Activated CD4-positive, alpha-beta memory T cell treated with anti-CD3 and anti-CD28 coated beads for 36 hours (primary cell): ENCODE measurements around the gene ZFYVE19. TPM values are rescaled to one million over a fixed set of nuclear protein-coding genes. Genes with fewer than 3 reads are reported as not detected.
A peak's percentile ranks its signal among the peaks of the same experiment; 100 is the strongest.

ENCODE experiments used
- CTCF ChIA-PET: fragments of 350-600 bp; sonication (Branson Sonifier 250); formaldehyde crosslinking; loops from one replicate; lab custom pipeline; 2021; ENCODE audit warnings: antibody characterized with exemption, inconsistent platforms; lab: Charles Lee
- POLR2A ChIA-PET: fragments of 350-600 bp; sonication (Branson Sonifier 250); formaldehyde crosslinking; loops from one replicate; lab custom pipeline; 2021; ENCODE audit warnings: antibody characterized with exemption; lab: Charles Lee
- DNase-seq: peaks from one replicate; pipeline ENCODE4 v3.0.0-alpha.2; 2020
- H3K27ac Mint-ChIP-seq: one replicate; pipeline ENCODE4 v1.8.0; 2021; ENCODE audit warnings: mixed read lengths
- H3K27me3 Mint-ChIP-seq: one replicate; pipeline ENCODE4 v1.8.0; 2021; ENCODE audit warnings: mixed read lengths
- H3K36me3 Mint-ChIP-seq: one replicate; pipeline ENCODE4 v1.8.0; 2021; ENCODE audit warnings: mixed read lengths
- H3K4me1 Mint-ChIP-seq: one replicate; pipeline ENCODE4 v1.8.0; 2021; ENCODE audit warnings: low read depth, mixed read lengths
- H3K4me3 Mint-ChIP-seq: one replicate; pipeline ENCODE4 v1.8.0; 2021; ENCODE audit warnings: mild to moderate bottlenecking, mixed read lengths
- H3K9me3 Mint-ChIP-seq: one replicate; pipeline ENCODE4 v1.8.0; 2021; ENCODE audit warnings: mixed read lengths
- intact Hi-C: fragments of 100-400 bp; cut with micrococcal nuclease; formaldehyde crosslinking; loops from one replicate; pipeline ENCODE4 v1.15.1; 2023
- total RNA-seq, 2 experiments: library from RNA; stranded (reverse); gene quantifications; one replicate each; pipeline ENCODE4 v1.2.3, GENCODE V29; 2021

ZFYVE19 gene
- total RNA-seq, result 10 to 100 TPM; 22.8 to 26.1 TPM

GRCh38 chr15:40807028-40807887 is at the start of gene ZFYVE19, which contains the start of gene DNAJC17:
Gene ZFYVE19, plus strand, starts transcription at chr15:40807089. Its CDS starts 501 bp downstream, at chr15:40807590.
Gene DNAJC17, minus strand, starts transcription at chr15:40807473. Its CDS starts 27 bp downstream, at chr15:40807446.
- CTCF ChIA-PET, result interaction anchor here (1.1 to 3.5 kb wide), 6 partner anchors 15 to 365 kb away, joined by 3 to 21 read pairs (median 9); partner anchors contain the start of gene VPS18

DNA sequence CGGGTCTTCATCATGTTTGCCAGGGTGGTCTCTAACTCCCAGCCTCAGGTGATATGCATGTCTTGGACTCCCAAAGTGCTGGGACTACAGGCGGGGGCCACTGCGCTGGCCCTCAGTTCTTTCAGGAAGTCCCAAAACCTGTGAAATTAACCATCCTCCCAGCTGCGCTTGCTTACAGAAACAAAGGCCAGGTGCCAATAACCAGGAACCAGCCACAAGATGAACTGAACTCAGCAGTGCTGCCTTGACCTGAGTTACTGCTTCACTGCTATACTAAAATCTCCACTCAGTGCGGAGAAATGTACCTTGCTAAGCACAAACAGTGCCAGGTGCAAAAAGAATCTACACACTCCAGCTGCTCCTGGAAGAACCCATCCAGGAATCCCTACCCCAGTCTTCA is 46.9 kb upstream of the ZFYVE19 start:
- ChIA-PET POLR2A (no interaction called here), CTCF (no interaction called here)
- Mint-ChIP-seq H3K27me3 (no peaks in the 10 kb centered on the region), H3K4me3 (no peak overlapping the region), H3K9me3 (no peaks in the 10 kb centered on the region), H3K27ac (no peak overlapping the region), H3K36me3 (no peaks in the 10 kb centered on the region), H3K4me1 (peaks cover 16% of the 10 kb centered on the region)
- DNase-seq, result no peak
- intact Hi-C loops, result loop anchor here (10.0 kb wide), 1 partner anchor 85 kb away; the partner anchor contains the start of gene SPINT1

More at GRCh38 chr15:40807028-40807887, at the start of gene ZFYVE19, which contains the start of gene DNAJC17:
- peaks cover 17% of the 10 kb centered on the region for H3K36me3 Mint-ChIP-seq
- POLR2A ChIA-PET, result interaction anchor here (0.9 to 1.5 kb wide), 4 partner anchors 14 to 113 kb away, joined by 3 to 5 read pairs (median 4); partner anchors contain the start of gene SPINT1
- peak within 1 kb of the TSS; percentile 98 for H3K27ac Mint-ChIP-seq
- H3K9me3 Mint-ChIP-seq, result no peaks in the 10 kb centered on the region
- intact Hi-C loops, result loop anchor here (1.0 to 5.0 kb wide), 13 partner anchors 9 to 476 kb away; partner anchors contain the start of genes CCDC32, INO80, KNL1 and RMDN3
- no peaks in the 10 kb centered on the region for H3K27me3 Mint-ChIP-seq
- H3K4me3 Mint-ChIP-seq, result peak within 1 kb of the TSS; percentile 97
- peaks cover 21% of the 10 kb centered on the region for H3K4me1 Mint-ChIP-seq
- peak; percentile 97 for DNase-seq

DNA sequence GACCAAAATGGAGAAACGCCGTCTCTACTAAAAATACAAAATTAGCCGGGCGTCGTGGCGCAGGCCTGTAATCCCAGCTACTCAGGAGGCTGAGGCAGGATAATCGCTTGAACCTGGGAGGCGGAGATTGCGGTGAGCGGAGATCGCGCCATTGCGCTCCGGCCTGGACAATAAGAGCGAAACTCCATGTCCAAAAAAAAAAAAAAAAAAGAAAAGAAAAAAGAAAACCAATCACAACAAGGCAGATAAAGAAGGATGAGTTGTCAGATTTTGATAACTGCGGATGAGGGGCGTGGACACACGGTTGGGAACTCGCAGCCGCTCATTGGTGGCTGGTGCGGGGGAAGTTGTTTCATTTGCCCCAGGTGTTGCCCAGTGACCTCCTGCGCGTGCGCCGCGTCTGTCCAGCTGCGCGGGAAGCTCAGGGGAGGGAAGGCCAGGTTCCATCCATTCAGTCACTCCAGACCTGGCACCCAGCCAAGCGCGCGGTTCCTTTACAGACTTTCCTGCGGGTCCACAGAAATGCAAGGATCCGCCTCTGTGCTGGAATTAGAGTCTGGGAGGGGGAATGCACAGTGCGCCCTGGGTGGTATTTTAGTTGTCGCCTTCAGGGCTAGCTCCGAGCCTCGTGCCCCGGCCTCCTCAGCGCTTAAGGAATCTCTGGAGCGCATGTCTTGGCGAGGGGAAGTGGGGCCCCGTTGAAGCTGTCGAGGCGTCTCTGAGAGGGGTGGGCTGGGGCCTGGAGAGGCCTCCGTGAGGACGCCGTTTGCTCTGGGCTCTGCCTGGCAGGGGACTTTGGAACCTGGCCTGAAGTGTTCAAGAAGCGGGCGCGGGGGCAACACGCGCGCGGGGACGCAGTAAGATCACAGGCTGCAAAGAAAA is 43.7 kb upstream of the ZFYVE19 start:
- no peaks in the 10 kb centered on the region for H3K27me3 Mint-ChIP-seq
- ChIA-PET CTCF (interaction anchor here (0.7 to 6.0 kb wide), 5 partner anchors 13 to 131 kb away, joined by 3 to 47 read pairs (median 4); partner anchors contain the start of gene VPS18), POLR2A (interaction anchor here (0.6 to 3.5 kb wide), 5 partner anchors 13 to 131 kb away, joined by 3 to 18 read pairs (median 3); partner anchors contain the start of gene RAD51)
- intact Hi-C loops, result loop anchor here (10.0 kb wide), 1 partner anchor 82 kb away; the partner anchor contains the start of gene SPINT1
- H3K9me3 Mint-ChIP-seq, result no peaks in the 10 kb centered on the region
- H3K4me1 Mint-ChIP-seq, result peaks cover 26% of the 10 kb centered on the region
- peak overlapping the region; percentile 79 for H3K27ac Mint-ChIP-seq
- peaks cover under 1% of the 10 kb centered on the region for H3K36me3 Mint-ChIP-seq
- peak overlapping the region; percentile 63 for H3K4me3 Mint-ChIP-seq
- DNase-seq, result peak; percentile 70

GRCh38 chr15:40763801-40764628 is 42.9 kb upstream of the ZFYVE19 start, which contains the start of gene GCHFR:
Gene GCHFR, plus strand, starts transcription at chr15:40764068. Its CDS starts 113 bp downstream, at chr15:40764181.
- CTCF ChIA-PET, result interaction anchor here (0.9 to 6.0 kb wide), 4 partner anchors 20 to 130 kb away, joined by 3 to 47 read pairs (median 6); partner anchors contain the start of gene VPS18
- DNase-seq, result peak; percentile 82
- Mint-ChIP-seq H3K27me3 (no peaks in the 10 kb centered on the region), H3K9me3 (no peaks in the 10 kb centered on the region), H3K4me3 (peak within 1 kb of the TSS; percentile 63), H3K36me3 (peaks cover 2% of the 10 kb centered on the region), H3K27ac (peak within 1 kb of the TSS; percentile 79), H3K4me1 (peaks cover 30% of the 10 kb centered on the region)
- POLR2A ChIA-PET, result interaction anchor here (0.9 to 3.5 kb wide), 6 partner anchors 10 to 130 kb away, joined by 3 to 18 read pairs (median 4); partner anchors contain the start of gene RAD51
- intact Hi-C loops, result loop anchor here (1.0 to 10.0 kb wide), 3 partner anchors 9 to 81 kb away; partner anchors contain the start of genes RMDN3 and SPINT1

DNA sequence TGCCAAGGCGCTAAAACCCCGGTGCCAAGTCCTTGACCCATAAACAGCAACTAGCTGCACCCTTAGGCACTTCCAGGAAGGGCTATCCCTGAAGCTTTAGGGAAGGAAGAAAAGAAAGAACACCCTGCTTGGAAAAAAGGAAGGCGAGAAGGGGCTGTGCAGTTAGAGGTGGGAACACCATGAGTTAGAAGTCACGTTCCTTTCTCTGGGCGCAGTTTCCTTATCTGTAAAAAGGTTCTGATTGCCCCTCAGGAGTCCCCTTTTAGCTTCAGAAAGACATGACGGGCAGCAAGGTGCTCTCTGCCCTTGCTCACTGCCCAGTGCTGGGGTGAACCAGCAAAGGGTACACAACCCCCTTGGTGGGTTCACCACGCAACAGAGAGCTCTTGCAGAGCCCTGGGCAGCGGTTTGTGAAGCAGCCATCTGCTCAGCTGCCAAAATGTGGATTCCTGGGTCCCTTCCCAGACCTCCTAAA is 42.2 kb upstream of the ZFYVE19 start:
- intact Hi-C loops, result loop anchor here (1.0 to 10.0 kb wide), 6 partner anchors 9 to 197 kb away; partner anchors contain the start of genes CCDC32, DNAJC17, RMDN3 and RPUSD2
- H3K27ac Mint-ChIP-seq, result peak overlapping the region; percentile 79
- ChIA-PET CTCF (interaction anchor here (0.9 to 6.0 kb wide), 2 partner anchors 20 to 29 kb away, joined by 3 to 47 read pairs; no protein-coding TSS in a partner anchor), POLR2A (interaction anchor here (1.0 to 3.5 kb wide), 3 partner anchors 10 to 69 kb away, joined by 3 to 18 read pairs (median 4); partner anchors contain the start of gene RAD51)
- H3K9me3 Mint-ChIP-seq, result no peaks in the 10 kb centered on the region
- peaks cover 37% of the 10 kb centered on the region for H3K4me1 Mint-ChIP-seq
- no peak for DNase-seq
- no peaks in the 10 kb centered on the region for H3K27me3 Mint-ChIP-seq
- H3K36me3 Mint-ChIP-seq, result peaks cover 2% of the 10 kb centered on the region
- H3K4me3 Mint-ChIP-seq, result peak overlapping the region; percentile 63

GRCh38 chr15:40766194-40766815 is 40.6 kb upstream of the ZFYVE19 start:
- peak overlapping the region; percentile 6 for H3K27ac Mint-ChIP-seq
- H3K9me3 Mint-ChIP-seq, result no peaks in the 10 kb centered on the region
- intact Hi-C loops, result loop anchor here (5.0 to 10.0 kb wide), 2 partner anchors 78 to 199 kb away; partner anchors contain the start of genes CCDC32, RPUSD2 and SPINT1
- peaks cover 43% of the 10 kb centered on the region for H3K4me1 Mint-ChIP-seq
- no peaks in the 10 kb centered on the region for H3K27me3 Mint-ChIP-seq
- no peak for DNase-seq
- ChIA-PET POLR2A (interaction anchor here (0.6 to 1.5 kb wide), 3 partner anchors 8 to 133 kb away, joined by 3 to 4 read pairs (median 3); partner anchors contain the start of gene RAD51), CTCF (interaction anchor here (1.2 to 6.0 kb wide), 3 partner anchors 18 to 92 kb away, joined by 3 to 47 read pairs (median 3); no protein-coding TSS in a partner anchor)
- no peak overlapping the region for H3K4me3 Mint-ChIP-seq
- peaks cover 2% of the 10 kb centered on the region for H3K36me3 Mint-ChIP-seq

GRCh38 chr15:40766906-40767837 is 39.7 kb upstream of the ZFYVE19 start:
- no peaks in the 10 kb centered on the region for H3K27me3 Mint-ChIP-seq
- peaks cover 2% of the 10 kb centered on the region for H3K36me3 Mint-ChIP-seq
- H3K9me3 Mint-ChIP-seq, result no peaks in the 10 kb centered on the region
- POLR2A ChIA-PET, result interaction anchor here (1.5 kb wide), 1 partner anchor 72 kb away, joined by 3 read pairs; the partner anchor contains the start of gene RAD51
- CTCF ChIA-PET, result interaction anchor here (1.2 to 6.0 kb wide), 3 partner anchors 18 to 91 kb away, joined by 3 to 47 read pairs (median 3); no protein-coding TSS in a partner anchor
- DNase-seq, result no peak
- H3K4me3 Mint-ChIP-seq, result no peak overlapping the region
- intact Hi-C loops, result loop anchor here (5.0 to 10.0 kb wide), 2 partner anchors 78 to 200 kb away; partner anchors contain the start of genes CCDC32, RPUSD2 and SPINT1
- no peak overlapping the region for H3K27ac Mint-ChIP-seq
- H3K4me1 Mint-ChIP-seq, result peaks cover 43% of the 10 kb centered on the region

DNA sequence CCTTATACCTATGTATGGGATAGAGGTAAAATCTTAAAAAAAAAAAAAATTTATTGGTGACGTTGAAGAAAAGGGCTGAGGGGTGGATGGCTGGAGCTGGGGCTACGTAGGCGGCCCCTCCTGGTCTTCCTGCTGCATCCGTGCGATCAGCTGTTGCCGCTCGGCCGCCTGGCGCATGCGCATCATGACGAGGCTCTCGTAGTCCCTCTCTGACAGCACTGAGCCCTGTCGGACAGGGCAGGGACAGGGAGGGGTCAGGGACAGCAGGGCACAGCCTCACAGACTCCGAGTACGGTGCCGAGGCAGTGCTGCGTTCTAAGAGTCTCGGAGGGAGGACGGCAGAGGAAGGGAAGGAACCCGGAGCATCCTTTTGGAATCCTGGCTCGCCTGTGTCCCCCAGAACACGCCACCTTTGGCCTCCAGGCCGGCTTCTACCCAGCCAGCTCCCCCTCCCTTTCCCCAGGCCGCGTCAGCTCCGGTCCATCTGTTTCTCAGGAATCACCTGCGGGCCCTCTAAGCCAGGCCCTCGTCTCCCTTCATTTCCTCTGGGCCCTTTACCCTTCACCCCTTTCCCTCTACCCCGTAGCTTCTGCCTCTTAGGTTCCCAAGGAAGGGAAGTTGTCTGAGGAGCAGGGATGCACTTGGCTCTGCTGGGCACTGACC is 38.9 kb upstream of the ZFYVE19 start:
- Mint-ChIP-seq H3K4me1 (peaks cover 41% of the 10 kb centered on the region), H3K4me3 (no peak overlapping the region), H3K27ac (no peak overlapping the region), H3K36me3 (peaks cover 2% of the 10 kb centered on the region), H3K27me3 (no peaks in the 10 kb centered on the region), H3K9me3 (no peaks in the 10 kb centered on the region)
- ChIA-PET CTCF (interaction anchor here (0.6 to 1.1 kb wide), 2 partner anchors 10 to 14 kb away, joined by 3 read pairs; no protein-coding TSS in a partner anchor), POLR2A (interaction anchor here (1.5 kb wide), 1 partner anchor 73 kb away, joined by 3 read pairs; the partner anchor contains the start of gene RAD51)
- DNase-seq, result no peak
- intact Hi-C loops, result loop anchor here (5.0 to 10.0 kb wide), 2 partner anchors 77 to 201 kb away; partner anchors contain the start of genes CCDC32, RPUSD2 and SPINT1
